Measurements from ENCODE around the gene ITGB4. TPM values are rescaled to one million over a fixed set of nuclear protein-coding genes. Genes with fewer than 3 reads are reported as not detected.
"Not testable (repeated sequence)": the region's sequence is repeated elsewhere in the genome, so short reads cannot be mapped to it uniquely, and the experiment has no call there.

The ITGB4 gene
- total RNA-seq, 4 donors from 2014 or later: 31.1 to 66.3 (median 41.8) TPM

GRCh38 chr17:75776386-75777295 lies 55.4 kb downstream of the ITGB4 start:
- no peak for ATAC-seq
- peak overlapping the region; percentile 95 for H3K4me3 ChIP-seq
- TF ChIP-seq EP300 (IDR thresholded peaks at IDR 0.05): no peak
- peak in 1 of 2 donors; percentile 24 for TF ChIP-seq POLR2A (IDR thresholded peaks at IDR 0.05)
- TF ChIP-seq CTCF (IDR thresholded peaks at IDR 0.05): no peak
- peak; percentile 67 for TF ChIP-seq POLR2AphosphoS5 (IDR thresholded peaks at IDR 0.05)
- no peaks in the 10 kb centered on the region for H3K27me3 ChIP-seq
- H3K9me3 ChIP-seq: no peaks in the 10 kb centered on the region
- H3K4me1 ChIP-seq: peaks cover 0 to 45% (median 20%) of the 10 kb centered on the region in 3 donors
- H3K36me3 ChIP-seq: peaks cover 0 to 53% of the 10 kb centered on the region in 2 donors
- 11 to 14% methylated on average over 12 to 15 of the region's 15 CpGs for WGBS, 2 donors (ENCODE audit: low coverage in 1 of 2)
- H3K27ac ChIP-seq: peak overlapping the region in 3 of 4 donors; percentile 57 to 100 (median 100)

GRCh38 chr17:75777296-75777922 lies 56.1 kb downstream of the ITGB4 start:
- Histone ChIP-seq H3K36me3 (peaks cover 0 to 53% of the 10 kb centered on the region in 2 donors), H3K27ac (peak overlapping the region in 3 of 4 donors; percentile 57 to 100 (median 100)), H3K9me3 (no peaks in the 10 kb centered on the region), H3K27me3 (no peaks in the 10 kb centered on the region), H3K4me1 (peaks cover 0 to 47% (median 20%) of the 10 kb centered on the region in 3 donors), H3K4me3 (peak overlapping the region; percentile 95)
- no peak for ATAC-seq
- 0% methylated on average over 2 of the region's 2 CpGs for WGBS, 2 donors (ENCODE audit: low coverage in 1 of 2)
- TF ChIP-seq CTCF (IDR thresholded peaks at IDR 0.05) (no peak), POLR2AphosphoS5 (IDR thresholded peaks at IDR 0.05) (peak; percentile 17)

DNA sequence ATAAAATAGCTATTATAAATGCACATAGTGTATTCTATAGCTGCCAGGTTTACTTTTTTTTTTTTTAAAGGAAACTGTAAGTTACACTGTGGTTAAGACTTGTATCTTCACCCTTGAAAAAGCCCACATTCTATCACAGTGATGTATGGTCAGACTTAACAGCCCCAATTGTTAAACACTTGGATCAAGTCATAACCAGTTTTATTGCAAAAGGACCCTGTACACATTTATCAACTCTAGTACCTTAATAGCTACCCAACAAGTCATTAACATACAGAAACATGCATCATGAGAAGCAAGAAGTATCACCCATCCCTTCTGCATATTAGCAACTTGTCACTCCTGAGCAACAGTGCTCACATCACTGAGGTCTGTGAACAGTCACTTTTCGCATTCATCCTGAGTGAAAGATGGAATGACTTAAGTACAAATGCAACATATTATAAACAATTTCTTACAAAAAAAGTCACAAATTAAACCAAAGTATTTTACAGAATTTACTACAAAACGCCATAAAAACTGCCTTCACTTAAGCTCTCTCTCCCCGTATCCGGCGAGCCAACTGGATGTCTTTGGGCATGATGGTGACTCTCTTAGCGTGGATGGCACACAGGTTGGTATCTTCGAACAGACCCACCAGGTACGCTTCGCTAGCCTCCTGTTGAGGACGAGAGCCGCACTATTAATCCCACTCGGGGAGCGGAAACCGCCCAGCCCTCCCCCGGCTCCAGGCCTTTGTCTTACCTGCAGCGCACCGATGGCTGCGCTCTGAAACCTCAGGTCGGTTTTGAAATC lies 57.0 kb downstream of the ITGB4 start:
- not testable (repeated sequence) for H3K9me3 ChIP-seq, ATAC-seq, H3K27me3 ChIP-seq
- Histone ChIP-seq H3K36me3 (peaks cover 0 to 53% of the 10 kb centered on the region in 2 donors), H3K4me1 (peaks cover 0 to 55% (median 20%) of the 10 kb centered on the region in 3 donors), H3K27ac (peak overlapping the region; percentile 99 to 100 (median 100)), H3K4me3 (peak overlapping the region; percentile 95)
- TF ChIP-seq POLR2AphosphoS5 (IDR thresholded peaks at IDR 0.05): peak; percentile 50
- 0 to 3% methylated on average over 7 of the region's 19 CpGs for WGBS, 2 donors (ENCODE audit: low coverage in 1 of 2)

- H3K9me3 ChIP-seq: no peaks in the 10 kb centered on the region
- no peak for ATAC-seq
- H3K27me3 ChIP-seq: no peaks in the 10 kb centered on the region
- TF ChIP-seq POLR2AphosphoS5 (IDR thresholded peaks at IDR 0.05) (no peak), CTCF (IDR thresholded peaks at IDR 0.05) (peak in 3 of 4 experiments; percentile 62 to 65 (median 64))
- peaks cover 0 to 51% of the 10 kb centered on the region in 2 donors for H3K36me3 ChIP-seq
- H3K4me1 ChIP-seq: peaks cover 0 to 61% (median 20%) of the 10 kb centered on the region in 3 donors
- no CpG with 5 or more reads among the region's 38 CpGs for WGBS, 2 donors (ENCODE audit: low coverage in 1 of 2)
- peak overlapping the region; percentile 99 to 100 (median 100) for H3K27ac ChIP-seq
- peak overlapping the region; percentile 95 for H3K4me3 ChIP-seq
Observed at GRCh38 chr17:75778861-75779249, 57.6 kb downstream of the ITGB4 start.

Measured in gastroesophageal sphincter (tissue), 4 donors.